ENCODE data around the gene STAC3. TPM values are rescaled to one million over a fixed set of nuclear protein-coding genes. Genes with fewer than 3 reads are reported as not detected.

The STAC3 gene
- total RNA-seq, 1 donor from 2014 or later: 5.1 TPM

- H3K4me1 Mint-ChIP-seq: peaks cover 28% of the 10 kb centered on the region
- Histone ChIP-seq H3K27me3 (no peaks in the 10 kb centered on the region), H3K4me3 (peak overlapping the region; percentile 13), H3K27ac (peak overlapping the region; percentile 39), H3K9me3 (ENCODE audit: low read depth) (no peaks in the 10 kb centered on the region), H3K9ac (no peak overlapping the region), H3K4me1 (peaks cover 34% of the 10 kb centered on the region), H3K36me3 (no peaks in the 10 kb centered on the region), H2AFZ (replicated peaks) (no peak overlapping the region), H3F3A (ENCODE audit: low read depth) (peaks cover 31% of the 10 kb centered on the region), H3K79me2 (ENCODE audit: low read depth) (no peaks in the 10 kb centered on the region), H4K20me1 (ENCODE audit: low read depth) (peaks cover 18% of the 10 kb centered on the region), H3K4me2 (peak overlapping the region; percentile 65)
- H3K9me3 Mint-ChIP-seq: no peaks in the 10 kb centered on the region
- H3K4me3 Mint-ChIP-seq: no peak overlapping the region
- DNase-seq (ENCODE audit: low spot score): no peak
- TF ChIP-seq EZH2phosphoT487 (IDR thresholded peaks at IDR 0.05) (no peak), EZH2 (IDR thresholded peaks at IDR 0.05) (no peak)
- TF ChIP-seq, protein P1, sequence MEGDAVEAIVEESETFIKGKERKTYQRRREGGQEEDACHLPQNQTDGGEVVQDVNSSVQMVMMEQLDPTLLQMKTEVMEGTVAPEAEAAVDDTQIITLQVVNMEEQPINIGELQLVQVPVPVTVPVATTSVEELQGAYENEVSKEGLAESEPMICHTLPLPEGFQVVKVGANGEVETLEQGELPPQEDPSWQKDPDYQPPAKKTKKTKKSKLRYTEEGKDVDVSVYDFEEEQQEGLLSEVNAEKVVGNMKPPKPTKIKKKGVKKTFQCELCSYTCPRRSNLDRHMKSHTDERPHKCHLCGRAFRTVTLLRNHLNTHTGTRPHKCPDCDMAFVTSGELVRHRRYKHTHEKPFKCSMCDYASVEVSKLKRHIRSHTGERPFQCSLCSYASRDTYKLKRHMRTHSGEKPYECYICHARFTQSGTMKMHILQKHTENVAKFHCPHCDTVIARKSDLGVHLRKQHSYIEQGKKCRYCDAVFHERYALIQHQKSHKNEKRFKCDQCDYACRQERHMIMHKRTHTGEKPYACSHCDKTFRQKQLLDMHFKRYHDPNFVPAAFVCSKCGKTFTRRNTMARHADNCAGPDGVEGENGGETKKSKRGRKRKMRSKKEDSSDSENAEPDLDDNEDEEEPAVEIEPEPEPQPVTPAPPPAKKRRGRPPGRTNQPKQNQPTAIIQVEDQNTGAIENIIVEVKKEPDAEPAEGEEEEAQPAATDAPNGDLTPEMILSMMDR (IDR thresholded peaks at IDR 0.05): no peak
- H3K27me3 Mint-ChIP-seq (ENCODE audit: insufficient read depth, low read depth): peaks cover 4% of the 10 kb centered on the region
- H3K36me3 Mint-ChIP-seq: peaks cover 20% of the 10 kb centered on the region
- H3K27ac Mint-ChIP-seq: no peak overlapping the region
Measured at GRCh38 chr12:57262126-57262822, 11.3 kb upstream of the STAC3 start.

- peaks cover 18% of the 10 kb centered on the region for H3K36me3 Mint-ChIP-seq
- DNase-seq (ENCODE audit: low spot score): peak; percentile 79
Measured at GRCh38 chr12:57261428-57261865, 10.5 kb upstream of the STAC3 start.

DNA sequence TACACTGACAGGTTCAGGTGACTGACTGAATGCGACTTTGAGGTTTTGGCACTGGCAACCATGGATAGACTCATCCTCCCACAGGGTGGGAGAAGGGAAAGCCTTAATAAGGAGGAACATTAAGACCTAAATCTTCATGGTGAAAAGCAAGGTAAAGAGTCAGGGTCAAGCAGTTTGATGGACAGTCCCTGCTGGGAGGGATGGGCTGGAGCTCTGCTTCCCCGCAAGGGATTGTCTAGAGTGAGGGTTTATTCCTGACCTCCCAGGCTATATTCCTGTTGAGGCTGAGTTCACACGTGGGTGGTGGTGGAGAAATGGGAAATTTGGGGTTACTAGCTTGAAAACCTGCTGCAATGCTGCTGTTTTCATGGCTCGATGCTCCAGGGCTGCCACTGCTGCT, 9.4 kb upstream of the STAC3 start:
- no peak for DNase-seq (ENCODE audit: low spot score)
- H3K27me3 Mint-ChIP-seq (ENCODE audit: insufficient read depth, low read depth): peaks cover 4% of the 10 kb centered on the region
- H3K27ac Mint-ChIP-seq: no peak overlapping the region
- no peaks in the 10 kb centered on the region for H3K9me3 ChIP-seq (ENCODE audit: low read depth)
- H3K9ac ChIP-seq: no peak overlapping the region
- peaks cover 28% of the 10 kb centered on the region for H3K4me1 Mint-ChIP-seq
- H3K9me3 Mint-ChIP-seq: no peaks in the 10 kb centered on the region
- H3K27me3 ChIP-seq: no peaks in the 10 kb centered on the region
- H3K4me3 Mint-ChIP-seq: peak overlapping the region; percentile 48
- no peak overlapping the region for H3K4me3 ChIP-seq
- H2AFZ ChIP-seq (replicated peaks): no peak overlapping the region
- H3K4me2 ChIP-seq: peak overlapping the region; percentile 65
- H3K27ac ChIP-seq: no peak overlapping the region
- TF ChIP-seq EZH2phosphoT487 (IDR thresholded peaks at IDR 0.05): no peak
- TF ChIP-seq EZH2 (IDR thresholded peaks at IDR 0.05): no peak
- TF ChIP-seq, protein P1 (IDR thresholded peaks at IDR 0.05): no peak
- H3F3A ChIP-seq (ENCODE audit: low read depth): peaks cover 31% of the 10 kb centered on the region
- H3K36me3 ChIP-seq: no peaks in the 10 kb centered on the region
- H3K4me1 ChIP-seq: peaks cover 34% of the 10 kb centered on the region
- H3K79me2 ChIP-seq (ENCODE audit: low read depth): no peaks in the 10 kb centered on the region
- H4K20me1 ChIP-seq (ENCODE audit: low read depth): peaks cover 18% of the 10 kb centered on the region
- H3K36me3 Mint-ChIP-seq: peaks cover 26% of the 10 kb centered on the region

More at GRCh38 chr12:57261428-57261865, 10.5 kb upstream of the STAC3 start:
- Mint-ChIP-seq H3K4me3 (no peak overlapping the region), H3K27ac (no peak overlapping the region), H3K9me3 (no peaks in the 10 kb centered on the region), H3K27me3 (ENCODE audit: insufficient read depth, low read depth) (peaks cover 4% of the 10 kb centered on the region), H3K4me1 (peaks cover 28% of the 10 kb centered on the region)
- H3K79me2 ChIP-seq (ENCODE audit: low read depth): no peaks in the 10 kb centered on the region
- peak overlapping the region; percentile 13 for H3K4me3 ChIP-seq
- H3K9me3 ChIP-seq (ENCODE audit: low read depth): no peaks in the 10 kb centered on the region
- H3K27me3 ChIP-seq: no peaks in the 10 kb centered on the region
- peak overlapping the region; percentile 39 for H3K27ac ChIP-seq
- peaks cover 34% of the 10 kb centered on the region for H3K4me1 ChIP-seq
- no peaks in the 10 kb centered on the region for H3K36me3 ChIP-seq
- peaks cover 31% of the 10 kb centered on the region for H3F3A ChIP-seq (ENCODE audit: low read depth)
- H4K20me1 ChIP-seq (ENCODE audit: low read depth): peaks cover 18% of the 10 kb centered on the region
- no peak overlapping the region for H3K9ac ChIP-seq
- no peak for TF ChIP-seq EZH2 (IDR thresholded peaks at IDR 0.05)
- TF ChIP-seq EZH2phosphoT487 (IDR thresholded peaks at IDR 0.05): no peak
- TF ChIP-seq, protein P1 (IDR thresholded peaks at IDR 0.05): no peak
- H3K4me2 ChIP-seq: peak overlapping the region; percentile 65
- no peak overlapping the region for H2AFZ ChIP-seq (replicated peaks)

All from neural progenitor cell (in vitro differentiated cells).